NB4 (cell line): Measurements from ENCODE around the gene MED14.

Experiments used
- MYC ChIP-seq: IDR thresholded peaks from 2 replicates; pipeline ENCODE4 v1.6.1; 2011; ENCODE audit warnings: low read depth, low read length
- POLR2A ChIP-seq: IDR thresholded peaks from 2 replicates; pipeline ENCODE4 v1.6.1; 2011; ENCODE audit warnings: mild to moderate bottlenecking; ENCODE audit not compliant: insufficient read length; ENCODE audit errors: extremely low read depth
- TF ChIP-seq, protein P1 (sequence below): IDR thresholded peaks from one replicate; pipeline ENCODE4 v1.5.1; 2012; ENCODE audit warnings: low read depth, low read length
- TF ChIP-seq, protein P2 (sequence below): IDR thresholded peaks from 2 replicates; pipeline ENCODE4 v1.6.1; 2011; ENCODE audit warnings: low read depth, low read length

GRCh38 chrX:40761762-40762161 lies 26.4 kb upstream of the MED14 start:
- TF ChIP-seq POLR2A (no peak), MYC (no peak)
- TF ChIP-seq, protein P1, sequence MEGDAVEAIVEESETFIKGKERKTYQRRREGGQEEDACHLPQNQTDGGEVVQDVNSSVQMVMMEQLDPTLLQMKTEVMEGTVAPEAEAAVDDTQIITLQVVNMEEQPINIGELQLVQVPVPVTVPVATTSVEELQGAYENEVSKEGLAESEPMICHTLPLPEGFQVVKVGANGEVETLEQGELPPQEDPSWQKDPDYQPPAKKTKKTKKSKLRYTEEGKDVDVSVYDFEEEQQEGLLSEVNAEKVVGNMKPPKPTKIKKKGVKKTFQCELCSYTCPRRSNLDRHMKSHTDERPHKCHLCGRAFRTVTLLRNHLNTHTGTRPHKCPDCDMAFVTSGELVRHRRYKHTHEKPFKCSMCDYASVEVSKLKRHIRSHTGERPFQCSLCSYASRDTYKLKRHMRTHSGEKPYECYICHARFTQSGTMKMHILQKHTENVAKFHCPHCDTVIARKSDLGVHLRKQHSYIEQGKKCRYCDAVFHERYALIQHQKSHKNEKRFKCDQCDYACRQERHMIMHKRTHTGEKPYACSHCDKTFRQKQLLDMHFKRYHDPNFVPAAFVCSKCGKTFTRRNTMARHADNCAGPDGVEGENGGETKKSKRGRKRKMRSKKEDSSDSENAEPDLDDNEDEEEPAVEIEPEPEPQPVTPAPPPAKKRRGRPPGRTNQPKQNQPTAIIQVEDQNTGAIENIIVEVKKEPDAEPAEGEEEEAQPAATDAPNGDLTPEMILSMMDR, result no peak
- TF ChIP-seq, protein P2, sequence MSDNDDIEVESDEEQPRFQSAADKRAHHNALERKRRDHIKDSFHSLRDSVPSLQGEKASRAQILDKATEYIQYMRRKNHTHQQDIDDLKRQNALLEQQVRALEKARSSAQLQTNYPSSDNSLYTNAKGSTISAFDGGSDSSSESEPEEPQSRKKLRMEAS, result no peak
